Activated naive CD8-positive, alpha-beta T cell treated with anti-CD3 and anti-CD28 coated beads for 36 hours (primary cell): Measurements from ENCODE around the gene EPB41L4A. TPM values are rescaled to one million over a fixed set of nuclear protein-coding genes. Genes with fewer than 3 reads are reported as not detected.

ENCODE experiments used
- DNase-seq: peaks from one replicate; pipeline ENCODE4 v3.0.0; 2021
- H3K27ac Mint-ChIP-seq: one replicate; pipeline ENCODE4 v1.8.0; 2022; ENCODE audit warnings: mild to moderate bottlenecking, moderate library complexity, mixed read lengths
- H3K27me3 Mint-ChIP-seq: one replicate; pipeline ENCODE4 v1.8.0; 2022; ENCODE audit warnings: mild to moderate bottlenecking, mixed read lengths
- H3K36me3 Mint-ChIP-seq: one replicate; pipeline ENCODE4 v1.8.0; 2021; ENCODE audit warnings: mild to moderate bottlenecking, mixed read lengths
- H3K4me1 Mint-ChIP-seq: one replicate; pipeline ENCODE4 v1.8.0; 2021; ENCODE audit warnings: mixed read lengths
- H3K4me3 Mint-ChIP-seq: one replicate; pipeline ENCODE4 v1.8.0; 2022; ENCODE audit warnings: mild to moderate bottlenecking, moderate library complexity, mixed read lengths
- H3K9me3 Mint-ChIP-seq: one replicate; pipeline ENCODE4 v1.8.0; 2022; ENCODE audit warnings: mixed read lengths
- total RNA-seq, 2 experiments: library from RNA; stranded (reverse); gene quantifications; one replicate each; pipeline ENCODE4 v1.2.3, GENCODE V29; 2021

EPB41L4A gene
- total RNA-seq, 2 experiments from 2014 or later: 0.06 TPM; not detected in 1

GRCh38 chr5:112279082-112279481 is 140.0 kb downstream of the EPB41L4A start:
- no peaks in the 10 kb centered on the region for H3K4me1 Mint-ChIP-seq
- H3K27me3 Mint-ChIP-seq: no peaks in the 10 kb centered on the region
- no peak overlapping the region for H3K27ac Mint-ChIP-seq
- no peaks in the 10 kb centered on the region for H3K9me3 Mint-ChIP-seq
- H3K36me3 Mint-ChIP-seq: no peaks in the 10 kb centered on the region
- DNase-seq: no peak
- H3K4me3 Mint-ChIP-seq: no peak overlapping the region

DNA sequence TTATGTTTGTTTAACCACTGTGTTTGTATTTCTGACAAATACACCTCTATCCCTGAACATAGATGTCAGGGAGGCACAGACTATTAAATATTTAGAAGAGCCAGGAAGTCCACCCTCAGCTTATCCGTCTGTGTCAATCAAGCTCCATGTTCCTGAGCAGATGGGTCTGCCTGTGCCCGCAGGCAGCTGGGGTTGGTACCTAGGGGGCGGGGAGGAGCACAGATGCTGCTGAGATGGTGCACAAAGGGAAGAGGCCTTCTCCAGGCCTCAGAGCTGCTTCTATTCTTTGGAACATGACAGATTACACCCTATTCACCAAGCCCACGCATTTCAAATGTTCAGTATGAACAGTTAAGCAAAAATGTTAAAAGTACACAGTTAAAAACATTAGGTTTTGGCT is 142.1 kb downstream of the EPB41L4A start:
- H3K27me3 Mint-ChIP-seq: no peaks in the 10 kb centered on the region
- no peak overlapping the region for H3K4me3 Mint-ChIP-seq
- no peaks in the 10 kb centered on the region for H3K4me1 Mint-ChIP-seq
- H3K27ac Mint-ChIP-seq: no peak overlapping the region
- DNase-seq: no peak
- H3K9me3 Mint-ChIP-seq: no peaks in the 10 kb centered on the region
- H3K36me3 Mint-ChIP-seq: no peaks in the 10 kb centered on the region

DNA sequence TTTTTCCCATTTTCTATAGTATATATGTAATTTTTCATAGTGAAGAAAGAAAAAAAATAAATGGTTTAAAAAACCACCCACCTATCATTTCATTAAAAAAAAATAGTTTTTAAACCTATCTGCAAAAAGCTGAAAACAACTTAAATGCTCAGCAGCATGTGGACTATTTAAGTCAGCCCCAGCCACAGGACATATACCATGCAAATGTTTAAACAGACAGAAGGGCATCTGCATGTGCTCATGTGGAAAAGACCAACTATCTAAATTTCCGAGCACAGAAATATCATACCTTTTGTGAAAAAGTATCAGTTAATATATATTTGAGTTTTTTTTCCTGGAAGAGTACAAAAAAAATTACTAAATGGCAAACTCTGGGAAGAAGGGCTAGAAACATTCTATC is 143.4 kb downstream of the EPB41L4A start:
- peaks cover 5% of the 10 kb centered on the region for H3K27me3 Mint-ChIP-seq
- H3K9me3 Mint-ChIP-seq: no peaks in the 10 kb centered on the region
- no peak overlapping the region for H3K4me3 Mint-ChIP-seq
- H3K27ac Mint-ChIP-seq: no peak overlapping the region
- DNase-seq: no peak
- no peaks in the 10 kb centered on the region for H3K36me3 Mint-ChIP-seq
- peaks cover 2% of the 10 kb centered on the region for H3K4me1 Mint-ChIP-seq

DNA sequence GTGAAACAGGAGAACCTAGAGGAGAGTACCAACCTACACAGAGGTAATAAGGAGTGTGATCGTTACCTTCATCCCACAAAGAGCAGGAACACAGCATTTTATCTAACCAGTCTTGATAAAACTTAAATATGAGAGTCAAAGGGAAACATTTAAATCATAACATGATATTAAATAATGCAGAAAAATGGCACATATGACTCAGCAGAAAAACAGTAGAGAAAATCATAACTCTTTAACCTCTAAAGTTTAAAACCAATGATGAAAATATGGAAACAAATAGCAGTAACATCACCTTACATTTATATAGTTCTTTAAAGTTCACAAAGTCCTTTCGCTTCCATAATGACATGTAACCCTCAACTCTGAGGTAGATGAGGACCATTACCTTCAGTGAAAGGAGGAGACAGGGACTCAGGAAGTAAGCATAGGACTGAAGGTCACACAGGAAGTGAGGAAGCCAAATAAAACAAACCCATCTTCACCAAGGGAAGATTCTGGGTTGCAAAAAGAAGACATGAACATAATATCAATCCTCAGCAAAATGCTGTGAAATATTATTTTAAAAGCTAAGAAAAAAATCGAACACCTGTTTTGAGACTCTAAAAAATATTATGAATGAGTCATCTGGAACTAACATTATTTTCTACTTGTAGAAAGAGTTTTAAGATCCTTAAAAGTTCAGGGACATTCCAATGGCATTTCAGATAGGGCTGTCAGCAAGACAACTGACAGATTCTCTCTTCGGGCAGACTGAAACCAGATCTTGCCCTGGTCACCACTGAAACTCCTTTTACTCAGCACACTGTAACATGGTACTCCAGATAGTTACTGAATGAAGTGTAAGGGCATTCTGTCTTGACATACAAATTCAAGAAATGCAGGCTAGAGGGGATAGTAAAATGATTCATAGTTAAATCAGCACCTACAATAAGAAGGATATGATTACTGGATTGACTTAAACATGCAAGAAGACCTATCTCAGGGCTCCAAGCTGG is 148.5 kb downstream of the EPB41L4A start:
- Mint-ChIP-seq H3K27me3 (peaks cover 13% of the 10 kb centered on the region), H3K27ac (no peak overlapping the region), H3K36me3 (no peaks in the 10 kb centered on the region), H3K4me3 (no peak overlapping the region), H3K9me3 (no peaks in the 10 kb centered on the region), H3K4me1 (peaks cover 10% of the 10 kb centered on the region)
- DNase-seq: no peak

DNA sequence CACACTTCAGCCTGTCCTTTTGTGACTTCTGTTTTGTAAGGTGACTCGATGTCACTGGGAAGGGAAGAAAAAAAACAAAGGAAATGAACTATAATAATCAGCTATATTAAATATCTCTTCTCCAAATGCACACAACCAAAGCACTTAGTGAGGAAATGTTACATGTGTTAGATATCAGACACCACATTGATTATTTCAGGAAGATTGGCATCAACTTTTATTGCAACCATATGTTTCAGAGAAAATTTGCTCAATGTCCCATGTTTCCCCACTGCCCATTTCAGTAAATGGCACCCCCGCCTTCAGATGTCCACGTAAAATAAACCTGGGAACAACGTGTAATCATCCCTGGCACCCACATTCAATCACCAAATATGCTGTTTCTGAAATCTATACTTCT is 151.8 kb downstream of the EPB41L4A start:
- DNase-seq: no peak
- Mint-ChIP-seq H3K36me3 (no peaks in the 10 kb centered on the region), H3K9me3 (no peaks in the 10 kb centered on the region), H3K27ac (no peak overlapping the region), H3K4me1 (peaks cover 10% of the 10 kb centered on the region), H3K27me3 (peaks cover 20% of the 10 kb centered on the region), H3K4me3 (no peak overlapping the region)

- Mint-ChIP-seq H3K4me1 (no peaks in the 10 kb centered on the region), H3K4me3 (no peak overlapping the region), H3K27me3 (peaks cover 16% of the 10 kb centered on the region), H3K36me3 (no peaks in the 10 kb centered on the region), H3K9me3 (no peaks in the 10 kb centered on the region), H3K27ac (no peak overlapping the region)
- no peak for DNase-seq
These were observed 154.4 kb downstream of the EPB41L4A start for GRCh38 chr5:112264666-112265065.

- Mint-ChIP-seq H3K27me3 (peaks cover 16% of the 10 kb centered on the region), H3K4me3 (no peak overlapping the region), H3K9me3 (no peaks in the 10 kb centered on the region), H3K4me1 (no peaks in the 10 kb centered on the region), H3K36me3 (no peaks in the 10 kb centered on the region), H3K27ac (no peak overlapping the region)
- DNase-seq: no peak
These were observed 154.9 kb downstream of the EPB41L4A start for GRCh38 chr5:112264151-112264550.

DNA sequence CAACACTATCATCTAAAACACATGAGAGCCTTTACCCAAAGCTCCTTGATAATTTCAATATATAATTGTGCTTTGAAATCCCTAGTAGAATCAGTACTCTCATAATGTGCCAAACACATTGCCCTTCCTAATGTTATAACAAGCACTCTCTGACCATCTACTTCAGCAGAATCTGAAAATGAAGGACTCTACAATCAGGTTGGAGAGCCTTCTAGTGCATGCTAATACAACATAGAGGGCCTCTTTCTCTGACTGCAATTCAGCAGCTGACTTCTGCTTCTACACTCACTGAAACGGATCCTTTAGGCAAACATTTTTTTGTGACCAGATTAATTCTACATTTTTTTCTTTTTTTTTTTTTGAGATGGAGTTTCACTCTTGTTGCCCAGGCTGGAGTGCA is 155.6 kb downstream of the EPB41L4A start:
- H3K27me3 Mint-ChIP-seq: peaks cover 18% of the 10 kb centered on the region
- no peak for DNase-seq
- H3K36me3 Mint-ChIP-seq: no peaks in the 10 kb centered on the region
- H3K27ac Mint-ChIP-seq: no peak overlapping the region
- H3K4me3 Mint-ChIP-seq: no peak overlapping the region
- H3K9me3 Mint-ChIP-seq: no peaks in the 10 kb centered on the region
- no peaks in the 10 kb centered on the region for H3K4me1 Mint-ChIP-seq

DNA sequence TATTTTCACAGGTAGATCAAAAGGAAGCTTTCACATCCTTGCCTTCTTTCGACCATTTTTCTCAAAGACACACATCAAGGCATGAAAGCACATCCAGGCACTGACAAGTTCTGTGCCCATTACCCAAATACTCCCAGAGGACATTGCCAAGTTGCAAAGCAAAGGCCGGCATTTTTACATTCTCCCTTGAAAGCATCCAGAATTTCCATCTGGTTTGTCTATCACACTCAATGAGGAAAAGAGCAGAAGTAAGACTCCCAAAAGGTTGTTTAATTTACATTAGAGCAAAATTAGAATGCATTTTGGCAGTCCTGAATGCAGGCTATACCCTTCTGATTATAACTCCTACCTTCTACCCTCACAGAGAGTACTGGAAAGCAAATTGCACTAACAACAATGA is 160.5 kb downstream of the EPB41L4A start:
- Mint-ChIP-seq H3K27me3 (peaks cover 7% of the 10 kb centered on the region), H3K4me1 (no peaks in the 10 kb centered on the region), H3K9me3 (no peaks in the 10 kb centered on the region), H3K4me3 (no peak overlapping the region), H3K27ac (no peak overlapping the region), H3K36me3 (no peaks in the 10 kb centered on the region)
- DNase-seq: no peak

DNA sequence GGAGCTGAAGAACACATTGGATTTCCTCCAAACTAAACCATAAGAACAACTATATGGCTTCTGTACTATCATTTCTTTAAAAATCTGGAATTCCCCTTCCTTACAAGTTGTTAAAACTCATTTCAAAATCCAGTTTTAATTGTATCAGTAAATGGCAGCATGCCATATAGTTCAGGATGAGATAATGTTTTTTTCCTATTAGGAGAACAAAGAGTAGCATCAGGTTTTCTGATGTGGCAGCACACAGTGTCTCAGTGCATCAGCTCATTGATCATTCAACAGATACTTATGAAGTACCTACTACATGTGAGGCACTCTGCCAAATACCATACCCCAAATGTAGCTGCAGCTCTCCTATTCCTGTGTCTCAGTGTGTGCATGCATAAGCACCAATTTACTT is 161.1 kb downstream of the EPB41L4A start:
- H3K4me3 Mint-ChIP-seq: no peak overlapping the region
- H3K9me3 Mint-ChIP-seq: no peaks in the 10 kb centered on the region
- DNase-seq: no peak
- peaks cover 5% of the 10 kb centered on the region for H3K27me3 Mint-ChIP-seq
- H3K27ac Mint-ChIP-seq: no peak overlapping the region
- H3K36me3 Mint-ChIP-seq: no peaks in the 10 kb centered on the region
- H3K4me1 Mint-ChIP-seq: no peaks in the 10 kb centered on the region

DNA sequence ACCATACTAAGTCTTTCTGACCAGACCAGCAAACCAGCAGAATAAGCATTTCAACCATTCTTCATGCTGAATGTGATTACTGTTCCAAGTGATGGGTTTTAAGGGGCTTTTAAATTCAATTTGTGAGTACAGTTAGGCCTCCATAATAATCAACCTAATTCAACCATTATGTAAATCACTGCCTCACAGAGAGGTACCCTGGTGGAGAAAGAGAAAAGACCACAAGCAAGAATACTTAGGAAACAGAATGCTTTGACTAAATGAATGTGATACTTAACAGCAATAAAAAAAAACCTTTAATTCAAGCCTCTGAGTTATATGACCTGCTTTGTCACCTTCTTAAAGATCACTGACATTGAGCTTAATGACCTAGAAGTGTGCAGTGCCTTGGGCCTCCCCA is 162.1 kb downstream of the EPB41L4A start:
- H3K4me1 Mint-ChIP-seq: no peaks in the 10 kb centered on the region
- no peak for DNase-seq
- peaks cover 7% of the 10 kb centered on the region for H3K27me3 Mint-ChIP-seq
- no peaks in the 10 kb centered on the region for H3K36me3 Mint-ChIP-seq
- no peaks in the 10 kb centered on the region for H3K9me3 Mint-ChIP-seq
- no peak overlapping the region for H3K4me3 Mint-ChIP-seq
- no peak overlapping the region for H3K27ac Mint-ChIP-seq

DNA sequence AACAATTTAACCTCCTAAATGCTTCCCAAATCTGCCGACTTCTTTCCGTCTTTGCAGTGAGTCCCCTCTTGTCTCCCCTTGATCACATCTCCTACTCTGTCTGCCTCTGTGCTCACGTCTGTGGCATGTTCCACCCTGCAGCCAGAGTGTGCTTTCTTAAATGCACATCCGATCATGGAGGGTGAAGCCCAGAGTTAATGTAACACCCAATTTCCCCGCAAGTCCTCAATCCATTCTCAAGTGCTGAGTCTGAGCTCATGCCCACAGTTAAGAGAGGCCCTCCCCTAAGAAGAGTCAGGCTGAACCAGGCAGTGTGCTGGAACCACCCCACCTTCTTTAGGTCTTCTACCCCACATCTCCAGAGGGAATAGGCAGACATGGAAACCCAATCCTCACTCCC is 164.8 kb downstream of the EPB41L4A start:
- H3K27me3 Mint-ChIP-seq: peaks cover 7% of the 10 kb centered on the region
- H3K36me3 Mint-ChIP-seq: no peaks in the 10 kb centered on the region
- no peak overlapping the region for H3K27ac Mint-ChIP-seq
- no peak overlapping the region for H3K4me3 Mint-ChIP-seq
- no peaks in the 10 kb centered on the region for H3K9me3 Mint-ChIP-seq
- no peaks in the 10 kb centered on the region for H3K4me1 Mint-ChIP-seq
- no peak for DNase-seq

DNA sequence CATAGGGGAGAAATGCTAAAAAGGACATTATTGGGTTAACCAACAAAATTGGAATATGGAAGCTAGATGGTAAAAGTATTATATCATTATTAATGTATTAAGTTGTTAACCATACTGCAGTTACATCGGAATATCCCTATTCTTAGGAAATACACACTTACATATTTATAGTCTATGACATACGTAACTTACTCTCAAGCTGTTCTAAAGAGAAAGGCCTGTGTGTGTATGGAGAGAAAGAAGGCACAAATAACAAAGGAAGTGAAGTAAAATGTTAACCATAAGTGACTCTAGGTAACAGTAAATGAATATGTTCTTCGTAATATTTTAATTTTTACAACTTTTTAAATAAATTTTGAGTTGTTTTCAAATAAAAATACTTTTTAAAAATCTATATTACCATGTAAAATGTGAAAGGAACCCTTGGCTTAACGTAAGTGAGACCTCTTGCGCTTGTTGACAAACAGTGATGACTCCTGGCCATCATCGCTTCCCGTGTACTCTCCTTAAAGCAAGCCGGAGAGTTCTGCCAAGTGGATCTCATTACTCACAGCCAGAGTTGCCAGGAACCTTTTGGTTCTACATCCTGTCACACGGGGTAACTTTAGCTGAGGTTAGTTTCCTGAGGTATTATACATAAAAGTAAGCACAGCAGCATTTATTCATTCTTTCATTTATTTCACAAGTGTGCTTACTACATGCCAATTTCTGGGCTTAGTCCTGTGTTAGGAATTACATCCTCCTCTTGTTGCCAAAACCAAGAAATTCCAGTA is 165.4 kb downstream of the EPB41L4A start:
- no peak overlapping the region for H3K4me3 Mint-ChIP-seq

GRCh38 chr5:112250551-112250950 is 168.5 kb downstream of the EPB41L4A start:
- Mint-ChIP-seq H3K4me1 (no peaks in the 10 kb centered on the region), H3K9me3 (no peaks in the 10 kb centered on the region), H3K4me3 (no peak overlapping the region), H3K27ac (no peak overlapping the region), H3K36me3 (no peaks in the 10 kb centered on the region), H3K27me3 (peaks cover 10% of the 10 kb centered on the region)
- no peak for DNase-seq

More for the DNA sequence above, 165.4 kb downstream of the EPB41L4A start:
- H3K9me3 Mint-ChIP-seq: no peaks in the 10 kb centered on the region
- H3K27ac Mint-ChIP-seq: no peak overlapping the region
- DNase-seq: no peak
- no peaks in the 10 kb centered on the region for H3K36me3 Mint-ChIP-seq
- no peaks in the 10 kb centered on the region for H3K4me1 Mint-ChIP-seq
- H3K27me3 Mint-ChIP-seq: peaks cover 7% of the 10 kb centered on the region

DNA sequence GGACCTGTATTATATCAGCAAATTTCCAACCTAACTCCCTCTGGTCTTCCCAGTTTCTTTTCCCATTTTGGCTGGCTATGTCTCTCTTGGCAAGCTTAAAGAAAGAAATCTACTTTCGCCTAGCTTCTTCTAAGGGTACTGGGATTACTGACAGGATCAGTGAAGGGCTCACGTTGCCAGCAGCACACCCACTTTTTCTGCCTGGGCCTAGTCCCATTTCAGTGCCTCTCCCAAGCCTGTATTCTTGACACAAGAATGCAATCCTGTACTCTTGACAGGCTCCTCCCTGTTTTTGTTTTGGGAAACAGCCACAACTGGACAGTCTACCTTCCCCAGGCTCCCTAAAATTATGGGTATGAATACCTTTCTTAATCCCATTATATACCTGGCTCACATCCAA is 170.5 kb downstream of the EPB41L4A start:
- Mint-ChIP-seq H3K9me3 (no peaks in the 10 kb centered on the region), H3K27ac (no peak overlapping the region), H3K27me3 (peaks cover 17% of the 10 kb centered on the region), H3K4me1 (no peaks in the 10 kb centered on the region), H3K36me3 (no peaks in the 10 kb centered on the region), H3K4me3 (no peak overlapping the region)
- DNase-seq: no peak
